Stimulated activated CD4-positive, alpha-beta T cell treated with anti-CD3 and anti-CD28 coated beads, TNF-alpha, amount 100 ng/mL, for 4 hours (primary cell): ENCODE data around the gene IPO11.
"Not testable (repeated sequence)": the region's sequence is repeated elsewhere in the genome, so short reads cannot be mapped to it uniquely, and the experiment has no call there.

Source experiments
- DNase-seq, 3 experiments: peaks; one replicate each; pipeline ENCODE4 v3.0.0-alpha.2; 2020; ENCODE audit warnings: low read depth in 3 of 3

The IPO11 gene

GRCh38 chr5:62596691-62597090 is 184.1 kb downstream of the IPO11 start:
- DNase-seq, result no peak

- DNase-seq, result no peak
Observed at GRCh38 chr5:62597314-62597713, 184.8 kb downstream of the IPO11 start.

DNA sequence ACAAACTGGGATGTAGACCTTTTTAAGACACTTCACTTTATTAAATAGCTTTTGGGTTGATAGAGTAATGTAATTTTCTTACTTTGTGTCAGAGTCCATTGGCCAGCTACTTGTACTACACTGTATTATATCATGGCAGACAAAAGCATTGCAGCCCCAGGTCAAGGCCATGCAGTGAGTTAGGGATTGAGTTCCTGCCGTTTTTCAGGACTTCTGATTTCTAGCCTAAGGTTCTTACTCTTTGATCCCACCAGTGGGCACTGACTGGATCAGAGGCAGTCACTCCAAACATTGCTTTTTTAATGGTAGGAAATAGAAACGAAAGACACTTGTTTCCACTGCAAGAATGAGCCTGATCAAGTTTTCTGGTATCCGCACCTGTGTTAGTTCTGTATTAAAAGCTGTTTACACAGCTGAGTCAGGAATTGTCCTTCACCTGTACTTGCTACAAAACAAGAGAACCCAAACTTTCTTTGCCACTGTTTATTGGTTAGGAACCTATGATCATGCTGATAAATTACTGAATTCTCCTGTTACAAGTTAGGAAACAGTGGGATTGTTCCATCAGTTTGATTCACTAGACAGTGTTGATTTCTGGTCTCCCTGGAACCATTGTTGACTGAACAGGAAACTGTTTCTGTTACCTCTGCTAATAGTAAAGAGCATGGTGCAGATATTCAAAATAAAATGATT is 188.1 kb downstream of the IPO11 start:
- DNase-seq, result no peak

DNA sequence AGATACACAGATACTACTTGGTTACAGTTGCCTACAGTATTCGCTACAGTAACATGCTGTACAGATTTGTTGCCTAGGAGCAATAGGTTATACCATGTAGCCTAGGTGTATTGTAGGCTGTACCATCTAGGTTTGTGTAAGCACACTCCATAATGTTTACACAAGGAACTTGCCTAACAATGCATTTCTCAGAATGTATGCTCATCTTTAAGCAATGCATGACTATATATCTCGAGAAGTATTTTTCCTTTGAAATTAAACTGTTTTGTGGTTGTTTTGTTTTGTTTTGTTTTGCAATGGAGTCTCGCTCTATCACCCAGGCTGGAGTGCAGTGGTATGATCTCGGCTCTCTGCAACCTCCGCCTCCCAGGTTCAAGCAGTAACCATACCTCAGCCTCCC is 191.4 kb downstream of the IPO11 start:
- DNase-seq, result no peak

DNA sequence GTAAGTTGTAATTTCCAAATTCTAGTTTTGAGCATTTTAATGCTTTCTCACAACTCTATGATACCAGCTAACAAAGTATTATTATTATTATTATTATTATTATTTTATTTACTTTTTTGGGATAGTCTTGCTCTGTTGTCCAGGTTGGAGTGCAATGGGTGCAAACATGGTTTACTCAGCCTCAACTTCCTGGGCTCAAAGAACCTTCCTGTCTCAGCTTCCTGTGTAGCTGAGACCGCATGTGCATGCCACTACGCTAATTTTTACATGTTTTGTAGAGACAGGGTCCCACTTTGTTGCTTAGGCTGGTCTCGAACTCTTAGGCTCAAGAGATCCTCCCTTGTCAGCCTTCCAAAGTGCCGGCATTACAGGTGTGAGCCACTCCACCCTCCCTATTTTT is 193.1 kb downstream of the IPO11 start:
- no peak for DNase-seq

DNA sequence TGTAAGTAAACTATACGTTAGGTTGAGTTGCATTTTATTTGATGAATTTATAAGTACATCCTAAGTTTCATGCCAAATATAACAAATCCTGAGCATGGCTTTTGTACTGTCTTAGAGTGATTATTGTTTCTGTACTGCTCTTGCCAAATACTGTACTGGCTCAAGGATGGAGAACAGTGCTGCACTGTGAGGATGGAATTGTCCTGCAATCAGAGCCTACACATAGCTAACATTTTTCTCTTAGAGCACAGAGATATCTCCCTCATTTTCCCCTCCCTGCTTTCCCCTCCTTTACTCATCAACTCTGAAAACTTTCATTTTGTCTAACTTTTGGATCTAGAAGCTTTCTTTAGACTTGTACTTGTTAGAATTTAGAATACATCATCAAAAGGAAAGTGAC is 194.3 kb downstream of the IPO11 start:
- no peak for DNase-seq

DNA sequence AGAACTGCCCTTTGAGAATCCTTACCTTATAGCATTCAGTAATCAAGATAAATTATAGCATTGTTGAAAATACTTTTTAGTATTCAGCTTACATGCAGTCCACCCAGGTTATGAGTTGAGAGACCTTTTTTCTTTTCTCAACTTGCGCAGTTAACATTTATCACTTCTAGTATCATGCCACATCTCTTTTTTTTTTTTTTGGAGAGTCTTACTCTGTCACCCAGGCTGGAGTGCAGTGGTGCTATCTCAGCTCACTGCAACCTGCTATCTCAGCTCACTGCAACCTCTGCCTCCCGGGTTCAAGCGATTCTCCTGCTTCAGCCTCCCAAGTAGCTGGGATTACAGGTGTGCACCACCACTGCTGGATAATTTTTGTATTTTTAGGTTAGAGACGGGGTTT is 195.1 kb downstream of the IPO11 start:
- no peak for DNase-seq

- DNase-seq, result no peak
Observed at GRCh38 chr5:62608529-62609511, 196.3 kb downstream of the IPO11 start.

DNA sequence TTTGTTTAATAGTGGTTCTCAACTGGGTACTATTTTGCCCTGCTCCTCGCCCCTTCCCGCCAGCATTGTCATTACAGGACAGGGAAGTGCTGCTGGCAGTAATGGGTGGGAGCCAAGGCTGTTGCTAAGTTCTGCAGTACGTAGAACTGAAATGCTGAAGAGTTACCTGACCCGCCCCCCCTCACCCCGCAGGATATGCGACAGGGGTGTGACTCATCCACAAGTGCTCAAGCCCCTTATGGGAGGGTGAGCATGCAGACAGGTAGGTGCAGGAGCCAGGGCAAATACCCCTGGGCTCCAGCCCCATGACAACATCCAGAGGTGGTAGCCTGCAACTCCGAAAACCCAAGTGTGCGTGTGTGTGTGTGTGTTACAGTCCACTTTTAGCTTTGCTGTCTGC is 201.8 kb downstream of the IPO11 start:
- no peak for DNase-seq

- DNase-seq, result no peak
Observed at GRCh38 chr5:62616615-62617277, 204.2 kb downstream of the IPO11 start.

DNA sequence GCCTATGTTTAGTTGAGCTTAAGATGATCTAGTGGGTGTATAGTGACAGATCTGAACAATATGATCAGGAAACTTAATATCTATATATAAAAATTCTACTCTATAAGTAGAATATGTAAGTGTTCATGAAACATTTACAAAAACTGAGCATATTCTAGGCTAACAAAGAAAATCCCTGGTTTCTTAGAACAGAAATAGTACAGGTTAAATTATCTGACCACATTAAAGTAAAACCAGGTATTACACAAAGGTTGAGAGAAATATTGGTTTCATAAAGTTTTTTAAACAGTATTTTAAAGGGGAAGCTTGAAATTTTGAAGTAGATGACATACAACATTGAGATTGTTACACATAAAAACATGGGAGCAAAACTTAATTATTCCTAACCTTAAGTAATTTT is 205.4 kb downstream of the IPO11 start:
- DNase-seq, result no peak

DNA sequence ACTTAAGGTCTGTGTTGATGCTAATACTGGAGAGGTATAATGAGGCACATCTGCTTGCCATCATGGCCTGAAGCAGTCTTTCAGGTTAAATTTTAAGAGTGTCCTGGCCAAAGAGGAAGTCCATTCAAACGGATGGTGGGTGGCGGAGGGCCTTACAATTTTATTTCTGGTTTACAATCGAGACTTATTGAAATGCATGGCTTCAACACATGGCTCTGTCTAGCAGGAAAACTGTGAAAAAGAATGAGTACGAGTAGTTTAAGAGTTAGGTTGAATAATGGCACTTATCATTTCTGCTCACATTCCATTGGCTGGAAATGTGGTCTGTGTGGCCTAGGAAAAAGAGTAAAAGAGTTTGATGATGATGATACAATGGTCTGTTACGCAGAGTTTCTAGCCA is 208.2 kb downstream of the IPO11 start:
- no peak for DNase-seq

- no peak for DNase-seq
Observed at GRCh38 chr5:62621280-62621679, 208.7 kb downstream of the IPO11 start.

DNA sequence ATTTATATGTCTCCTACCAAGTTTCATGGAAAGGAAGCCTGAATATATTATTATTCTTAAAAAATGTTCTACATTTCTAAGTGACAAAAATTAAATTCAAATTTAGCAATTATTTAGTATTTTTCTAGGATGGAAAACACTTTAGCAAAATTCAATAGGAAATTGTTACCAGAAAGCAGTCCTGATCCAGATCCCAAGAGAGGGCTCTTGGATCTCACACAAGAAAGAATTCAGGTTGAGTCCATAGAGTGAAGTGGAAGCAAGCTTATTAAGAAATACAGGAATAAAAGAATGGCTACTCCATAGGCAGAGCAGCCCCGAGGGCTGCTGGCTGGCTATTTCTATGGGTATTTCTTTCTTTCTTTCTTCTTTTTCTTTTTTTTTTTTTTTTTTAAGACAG is 210.7 kb downstream of the IPO11 start:
- DNase-seq, result no peak

GRCh38 chr5:62624436-62624835 is 211.9 kb downstream of the IPO11 start:
- not testable (repeated sequence) for DNase-seq

DNA sequence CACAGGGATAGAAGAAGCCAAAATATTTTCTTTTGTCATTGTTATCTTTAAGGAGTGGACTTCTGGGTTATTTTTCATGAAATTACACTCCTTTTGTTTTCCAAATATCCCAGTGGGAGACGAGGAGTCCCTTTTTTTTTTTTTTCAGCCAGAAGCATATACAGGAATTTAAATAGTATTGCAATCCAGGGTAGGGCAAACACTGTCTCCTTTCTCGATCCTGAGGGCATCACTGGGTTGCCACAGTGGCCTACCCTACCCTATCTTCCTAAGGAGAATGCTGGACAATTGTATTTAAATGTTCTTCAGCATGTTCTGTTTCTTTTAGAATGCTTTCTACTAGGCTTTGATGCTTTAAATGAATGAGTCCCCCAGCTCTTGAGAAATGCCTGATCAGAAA is 214.0 kb downstream of the IPO11 start:
- no peak for DNase-seq

DNA sequence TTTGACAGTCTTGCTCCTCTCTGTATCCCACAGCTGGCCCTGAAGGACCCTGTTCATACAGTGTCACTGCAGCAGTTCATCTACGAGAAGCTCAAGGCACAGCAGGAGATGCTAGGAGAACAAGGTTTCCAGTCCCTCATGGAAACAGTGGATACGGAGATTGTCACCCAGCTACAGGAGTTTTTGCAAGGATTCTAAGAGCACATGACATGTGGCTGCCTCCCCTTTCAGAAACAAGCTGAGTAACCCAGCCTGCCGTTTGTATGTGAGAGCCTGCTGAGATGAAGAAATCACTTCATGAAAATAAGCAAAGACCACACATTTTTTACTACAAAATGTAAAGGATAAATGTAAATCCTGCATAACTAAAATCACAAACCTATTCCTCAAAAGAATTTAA is 214.6 kb downstream of the IPO11 start:
- no peak for DNase-seq

- DNase-seq, result no peak
Observed at GRCh38 chr5:62627901-62628300, 215.3 kb downstream of the IPO11 start.

- no peak for DNase-seq
Observed at GRCh38 chr5:62631909-62632580, 219.5 kb downstream of the IPO11 start.

DNA sequence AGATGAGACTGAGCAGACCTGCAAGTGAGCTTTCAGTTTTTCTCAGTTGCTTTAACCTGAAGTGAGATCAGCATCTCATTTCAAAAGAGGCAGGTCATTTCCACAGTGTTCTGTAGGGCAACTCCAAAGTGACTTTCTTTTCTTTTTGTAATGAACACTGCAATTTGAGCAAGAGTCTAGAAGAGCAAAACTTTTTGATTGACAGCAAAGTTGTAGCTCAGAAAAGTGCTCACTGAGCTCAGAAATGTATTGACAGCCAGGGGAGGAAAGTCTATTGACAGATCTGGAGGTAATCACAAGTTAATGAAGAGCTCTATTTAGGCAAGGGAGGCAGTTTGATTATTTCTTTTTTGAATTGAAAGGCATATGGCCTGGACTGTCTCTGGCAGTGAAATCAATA is 220.7 kb downstream of the IPO11 start:
- no peak for DNase-seq

DNA sequence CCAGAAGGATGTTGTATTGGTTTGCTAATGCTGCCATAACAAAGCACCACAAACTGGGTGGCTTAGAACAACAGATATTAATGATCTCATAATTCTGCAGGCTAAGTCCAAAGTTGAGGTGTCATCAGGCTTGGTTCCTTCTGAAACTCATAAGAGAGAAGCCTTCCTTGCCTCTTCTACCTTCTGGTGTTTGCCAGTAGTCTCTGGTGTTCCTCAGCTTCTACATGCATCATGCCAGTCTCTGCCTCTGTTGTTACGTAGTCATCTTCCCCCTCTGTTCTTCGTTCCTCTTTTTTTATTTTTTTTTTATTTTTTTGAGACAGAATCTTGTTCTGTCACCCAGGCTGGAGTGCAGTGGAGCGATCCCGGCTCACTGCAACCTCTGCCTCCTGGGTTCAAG is 227.9 kb downstream of the IPO11 start:
- no peak for DNase-seq

DNA sequence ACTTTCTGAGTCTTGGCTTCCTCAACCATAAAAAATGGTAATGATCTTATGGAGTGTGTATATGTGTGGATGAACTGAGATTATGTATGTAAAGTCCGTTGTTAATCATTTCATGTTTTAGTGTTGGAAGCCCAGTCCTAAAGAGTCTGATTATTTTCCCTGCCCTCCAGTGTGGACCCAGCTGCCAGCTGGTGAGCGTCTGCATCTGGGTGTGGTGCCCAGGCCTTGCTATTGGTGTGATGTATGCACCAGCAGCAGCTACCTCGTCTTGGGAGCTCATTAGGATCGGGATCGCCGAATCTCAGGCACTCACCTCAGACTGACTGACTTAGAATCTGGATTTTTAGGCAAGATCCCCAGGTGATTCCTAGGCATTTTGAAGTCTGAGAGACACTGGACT is 229.9 kb downstream of the IPO11 start:
- DNase-seq, result no peak
